Measurements from ENCODE around the gene IL1F10. TPM values are rescaled to one million over a fixed set of nuclear protein-coding genes. Genes with fewer than 3 reads are reported as not detected.

Gene IL1F10
- total RNA-seq, 4 donors from 2014 or later, result 8.3 to 41.6 (median 20.1) TPM

GRCh38 chr2:113122364-113122763 is 54.6 kb downstream of the IL1F10 start:
- TF ChIP-seq, protein P1, sequence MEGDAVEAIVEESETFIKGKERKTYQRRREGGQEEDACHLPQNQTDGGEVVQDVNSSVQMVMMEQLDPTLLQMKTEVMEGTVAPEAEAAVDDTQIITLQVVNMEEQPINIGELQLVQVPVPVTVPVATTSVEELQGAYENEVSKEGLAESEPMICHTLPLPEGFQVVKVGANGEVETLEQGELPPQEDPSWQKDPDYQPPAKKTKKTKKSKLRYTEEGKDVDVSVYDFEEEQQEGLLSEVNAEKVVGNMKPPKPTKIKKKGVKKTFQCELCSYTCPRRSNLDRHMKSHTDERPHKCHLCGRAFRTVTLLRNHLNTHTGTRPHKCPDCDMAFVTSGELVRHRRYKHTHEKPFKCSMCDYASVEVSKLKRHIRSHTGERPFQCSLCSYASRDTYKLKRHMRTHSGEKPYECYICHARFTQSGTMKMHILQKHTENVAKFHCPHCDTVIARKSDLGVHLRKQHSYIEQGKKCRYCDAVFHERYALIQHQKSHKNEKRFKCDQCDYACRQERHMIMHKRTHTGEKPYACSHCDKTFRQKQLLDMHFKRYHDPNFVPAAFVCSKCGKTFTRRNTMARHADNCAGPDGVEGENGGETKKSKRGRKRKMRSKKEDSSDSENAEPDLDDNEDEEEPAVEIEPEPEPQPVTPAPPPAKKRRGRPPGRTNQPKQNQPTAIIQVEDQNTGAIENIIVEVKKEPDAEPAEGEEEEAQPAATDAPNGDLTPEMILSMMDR (IDR thresholded peaks at IDR 0.05), result no peak
- TF ChIP-seq POLR2A (IDR thresholded peaks at IDR 0.05), result no peak
- intact Hi-C loops (cut with DNase I; ENCODE audit: low total_unique reads), result no loop called here
- H3K4me3 ChIP-seq (ENCODE audit: low read depth, poor library complexity, severe bottlenecking), result no peak overlapping the region
- no peak for DNase-seq (ENCODE audit: low spot score in 2 of 2)
- WGBS, 2 donors, result 59 to 65% methylated on average over 4 of the region's 4 CpGs

DNA sequence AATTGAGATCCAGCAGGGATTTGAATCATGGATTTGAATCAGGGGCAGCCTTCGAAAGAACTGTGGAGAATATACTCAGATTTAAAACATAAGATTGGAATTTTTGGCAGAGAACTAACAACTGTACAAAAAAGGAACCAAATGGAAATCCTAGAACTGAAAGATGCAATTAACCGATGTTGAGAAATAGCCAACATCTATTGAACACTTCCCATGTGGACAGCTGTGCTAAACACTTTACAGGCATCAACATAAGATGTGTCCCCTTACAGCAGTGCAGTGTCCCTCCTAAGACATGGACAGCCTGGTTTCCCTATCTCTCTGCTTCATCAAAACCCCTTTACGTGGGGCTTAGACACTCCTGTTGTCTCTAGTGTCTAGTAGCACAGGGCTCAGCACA is 56.0 kb downstream of the IL1F10 start:
- no peak for DNase-seq (ENCODE audit: low spot score in 2 of 2)
- TF ChIP-seq, protein P1 (IDR thresholded peaks at IDR 0.05), result no peak
- TF ChIP-seq POLR2A (IDR thresholded peaks at IDR 0.05), result no peak
- intact Hi-C loops (cut with DNase I; ENCODE audit: low total_unique reads), result no loop called here
- H3K4me3 ChIP-seq (ENCODE audit: low read depth, poor library complexity, severe bottlenecking), result no peak overlapping the region
- WGBS, 2 donors, result 62 to 69% methylated on average over 3 of the region's 3 CpGs

DNA sequence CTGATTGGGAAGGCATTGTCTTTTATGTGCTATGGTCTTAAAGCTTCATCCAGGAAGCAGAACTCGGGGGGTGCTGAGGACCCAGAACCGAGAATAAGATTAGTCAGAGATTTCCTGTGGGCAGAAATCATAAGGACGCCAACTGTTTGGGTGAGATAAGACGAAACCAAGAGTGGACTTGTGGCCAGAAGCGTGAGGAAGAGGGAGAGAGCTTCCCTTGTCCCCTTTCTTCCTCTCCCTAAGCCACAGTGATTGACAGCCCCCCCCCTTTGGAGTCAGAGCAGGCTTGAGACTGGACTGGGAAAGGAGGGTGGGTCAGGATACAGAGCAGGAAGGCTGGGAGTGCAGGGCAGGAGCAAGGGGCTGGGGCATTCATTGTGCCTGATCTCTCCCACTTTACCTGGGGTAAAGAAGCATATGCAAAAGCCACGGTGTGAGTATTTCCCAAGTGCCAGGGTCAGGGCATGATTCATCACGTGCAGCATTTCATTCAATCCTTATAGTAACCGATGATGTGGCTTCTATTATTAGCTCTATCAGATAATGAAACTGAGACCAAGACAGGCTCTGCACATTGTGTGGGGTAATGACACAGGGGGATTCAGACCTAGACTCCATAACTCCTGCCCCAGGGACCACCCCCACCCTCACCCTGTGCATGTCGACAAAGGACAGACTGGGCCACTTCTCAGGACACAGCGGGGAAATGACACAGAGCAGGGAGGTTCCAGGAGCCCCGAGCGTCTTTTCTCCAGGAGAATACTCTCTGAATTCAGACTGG is 56.6 kb downstream of the IL1F10 start:
- TF ChIP-seq, protein P1 (IDR thresholded peaks at IDR 0.05), result no peak
- no peak for TF ChIP-seq POLR2A (IDR thresholded peaks at IDR 0.05)
- WGBS, 2 donors, result 37% methylated on average over 12 of the region's 12 CpGs
- DNase-seq (ENCODE audit: low spot score in 2 of 2), result no peak
- H3K4me3 ChIP-seq (ENCODE audit: low read depth, poor library complexity, severe bottlenecking), result no peak overlapping the region
- intact Hi-C loops (cut with DNase I; ENCODE audit: low total_unique reads), result no loop called here

Other genes starting within 250 kb of the IL1F10 start
- under 1 TPM in 1 of 4 donors, not detected in 3; 0.47 TPM for gene IL1B, start 231.2 kb upstream of the IL1F10 start, total RNA-seq
- 100 to 1,000 TPM; 132 to 315 (median 147) TPM for gene IL37, start 156.8 kb upstream of the IL1F10 start, total RNA-seq
- gene IL36G, start 90.0 kb upstream of the IL1F10 start, total RNA-seq, result 10 to 100 TPM; 19.1 to 65.1 (median 24.5) TPM
- gene IL36A, start 62.5 kb upstream of the IL1F10 start, total RNA-seq, result not detected
- gene IL36B, start 15.1 kb upstream of the IL1F10 start, total RNA-seq, result 10 to 100 TPM in 1 of 4 donors, 1 to 10 TPM in 3; 2.3 to 11.9 (median 7.6) TPM
- 100 to 1,000 TPM in 1 of 4 donors, 10 to 100 TPM in 3; 51.0 to 121 (median 96.2) TPM for gene IL36RN, start 8.8 kb upstream of the IL1F10 start, total RNA-seq
- gene IL1RN, start 59.6 kb downstream of the IL1F10 start, total RNA-seq, result 100 to 1,000 TPM; 120 to 178 (median 132) TPM
- gene PSD4, start 106.0 kb downstream of the IL1F10 start, total RNA-seq, result 10 to 100 TPM; 58.1 to 99.2 (median 87.6) TPM
- 1 to 10 TPM in 3 of 4 donors, under 1 TPM in 1; 0.91 to 5.2 (median 4.3) TPM for gene PAX8, start 211.0 kb downstream of the IL1F10 start, total RNA-seq

All from lower leg skin (tissue), 4 donors.